Neutrophil (primary cell): Measurements from ENCODE around the gene ARHGEF17.

Source experiments
- H3K27ac ChIP-seq: fragments of 200-600 bp; sonication (generic); 2 replicates; pipeline ENCODE4 v1.5.1; 2016; ENCODE audit warnings: mild to moderate bottlenecking, moderate library complexity
- H3K27me3 ChIP-seq: fragments of 200-600 bp; sonication (generic); 2 replicates; pipeline ENCODE4 v1.6.0; 2016; ENCODE audit warnings: mild to moderate bottlenecking
- H3K36me3 ChIP-seq: fragments of 200-600 bp; sonication (generic); 2 replicates; pipeline ENCODE4 v1.5.1; 2017
- H3K4me1 ChIP-seq, 2 experiments: fragments of 200-600 bp in 1 of 2; sonication (generic) in 1 of 2; 1 replicate in 1 of 2; 2 replicates in 1 of 2; pipeline versions ENCODE4 v1.5.1 to v1.6.1; 2013 to 2016; ENCODE audit warnings: low read depth in 1 of 2, low read length in 1 of 2, mild to moderate bottlenecking in 1 of 2, moderate library complexity in 1 of 2; ENCODE audit not compliant: control insufficient read depth in 1 of 2, insufficient read depth in 1 of 2
- H3K4me3 ChIP-seq, 2 experiments: fragments of 200-600 bp in 1 of 2; sonication (generic) in 1 of 2; 1 replicate in 1 of 2; 2 replicates in 1 of 2; pipeline ENCODE4 v1.5.1; 2013 to 2016; ENCODE audit warnings: low read depth in 1 of 2, low read length in 1 of 2, mild to moderate bottlenecking in 1 of 2, moderate library complexity in 1 of 2
- H3K9me3 ChIP-seq: fragments of 200-600 bp; sonication (generic); 2 replicates; pipeline ENCODE4 v1.5.1; 2016
- CTCF ChIP-seq: fragments of 200-600 bp; sonication (generic); IDR thresholded peaks from 2 replicates; pipeline ENCODE4 v1.5.1; 2016; ENCODE audit warnings: antibody characterized with exemption

Gene ARHGEF17

GRCh38 chr11:73386016-73386415, 77.9 kb downstream of the ARHGEF17 start:
- Histone ChIP-seq H3K27ac (peak overlapping the region; percentile 99), H3K4me3 (peak overlapping the region; percentile 80 to 96), H3K36me3 (peaks cover 35% of the 10 kb centered on the region), H3K9me3 (no peaks in the 10 kb centered on the region), H3K4me1 (peaks cover 99 to 100% of the 10 kb centered on the region in 2 experiments), H3K27me3 (no peaks in the 10 kb centered on the region)
- TF ChIP-seq CTCF, result no peak

DNA sequence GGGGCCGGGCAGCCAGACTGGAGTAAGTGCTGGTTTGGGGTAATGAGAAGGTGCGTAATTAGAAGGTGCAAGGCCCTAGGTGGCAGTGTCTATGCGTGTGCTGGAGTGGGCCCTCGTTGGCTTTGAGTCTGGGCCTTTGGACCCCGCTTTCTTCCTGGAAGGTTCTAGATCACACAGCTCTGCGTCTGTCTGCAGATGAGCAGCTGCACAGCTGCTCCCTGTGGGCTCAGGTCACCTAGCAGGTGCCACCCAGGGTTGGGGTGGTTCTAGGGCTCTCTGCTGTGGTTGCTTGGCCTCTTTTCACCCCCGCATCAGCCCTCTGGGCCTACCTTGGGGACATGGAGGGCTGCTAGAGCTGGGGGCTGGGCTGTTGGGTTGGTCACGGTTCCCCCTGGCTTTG, 78.5 kb downstream of the ARHGEF17 start:
- no peaks in the 10 kb centered on the region for H3K27me3 ChIP-seq
- peaks cover 40% of the 10 kb centered on the region for H3K36me3 ChIP-seq
- peaks cover 94 to 95% of the 10 kb centered on the region in 2 experiments for H3K4me1 ChIP-seq
- TF ChIP-seq CTCF, result no peak
- H3K9me3 ChIP-seq, result no peaks in the 10 kb centered on the region
- H3K27ac ChIP-seq, result peak overlapping the region; percentile 99
- peak overlapping the region; percentile 80 to 96 for H3K4me3 ChIP-seq

- peak overlapping the region; percentile 99 for H3K27ac ChIP-seq
- TF ChIP-seq CTCF, result no peak
- peaks cover 52% of the 10 kb centered on the region for H3K36me3 ChIP-seq
- H3K4me1 ChIP-seq, result peaks cover 85 to 88% of the 10 kb centered on the region in 2 experiments
- H3K9me3 ChIP-seq, result no peaks in the 10 kb centered on the region
- H3K27me3 ChIP-seq, result no peaks in the 10 kb centered on the region
- peak overlapping the region; percentile 80 to 96 for H3K4me3 ChIP-seq
Measured at GRCh38 chr11:73387594-73388264, 79.7 kb downstream of the ARHGEF17 start.

GRCh38 chr11:73388265-73389133, 80.4 kb downstream of the ARHGEF17 start:
- Histone ChIP-seq H3K4me3 (peak overlapping the region; percentile 80 to 96), H3K4me1 (peaks cover 85 to 88% of the 10 kb centered on the region in 2 experiments), H3K27ac (peak overlapping the region; percentile 99), H3K36me3 (peaks cover 59% of the 10 kb centered on the region), H3K27me3 (no peaks in the 10 kb centered on the region), H3K9me3 (no peaks in the 10 kb centered on the region)
- TF ChIP-seq CTCF, result no peak

DNA sequence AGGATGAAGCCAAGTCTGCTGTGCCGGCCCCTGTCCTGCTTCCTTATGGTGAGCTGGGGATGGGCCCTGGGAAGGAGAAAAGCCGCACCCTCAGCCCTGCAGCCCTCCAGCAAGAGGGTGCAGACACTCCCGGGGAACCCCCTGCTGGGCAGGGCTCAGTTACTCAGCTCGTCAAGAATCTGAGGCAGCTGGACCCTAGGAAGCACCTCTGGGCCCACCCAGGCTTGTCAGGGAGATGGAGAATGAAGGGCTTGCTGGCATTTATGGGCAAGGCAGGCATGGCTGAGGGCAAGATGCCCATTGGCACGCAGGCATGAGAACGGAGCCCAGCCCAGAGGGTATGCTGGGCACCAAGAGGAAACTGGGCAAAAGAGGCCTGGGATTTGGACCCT, 81.1 kb downstream of the ARHGEF17 start:
- peaks cover 80 to 81% of the 10 kb centered on the region in 2 experiments for H3K4me1 ChIP-seq
- H3K27me3 ChIP-seq, result no peaks in the 10 kb centered on the region
- peaks cover 64% of the 10 kb centered on the region for H3K36me3 ChIP-seq
- no peak for TF ChIP-seq CTCF
- peak overlapping the region; percentile 80 to 96 for H3K4me3 ChIP-seq
- no peaks in the 10 kb centered on the region for H3K9me3 ChIP-seq
- H3K27ac ChIP-seq, result peak overlapping the region; percentile 99
